ENCODE results near the gene CYB5R2.
"Not testable (repeated sequence)": the region's sequence is repeated elsewhere in the genome, so short reads cannot be mapped to it uniquely, and the experiment has no call there.

Gene CYB5R2

DNA sequence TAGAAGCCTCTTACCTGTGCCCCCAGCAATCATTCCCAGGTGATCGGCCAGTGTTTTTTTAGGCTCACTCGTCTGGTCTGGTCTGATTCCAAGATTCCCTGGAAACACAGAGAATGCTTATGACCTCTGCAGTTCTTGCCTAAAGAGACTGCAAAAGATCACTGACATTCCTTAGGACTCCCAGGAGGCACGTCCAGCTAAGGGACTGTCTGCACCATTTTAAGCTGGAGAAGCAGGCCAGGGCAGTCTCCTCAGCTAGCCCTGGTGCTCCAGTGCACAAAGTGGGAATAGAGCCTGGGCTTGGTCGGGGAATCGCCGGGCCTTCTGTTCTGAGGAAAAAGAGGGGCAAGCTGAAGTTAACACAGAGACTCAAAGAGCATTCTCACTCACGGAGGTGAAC is 4.8 kb downstream of the CYB5R2 start:
- no peak for DNase-seq

DNA sequence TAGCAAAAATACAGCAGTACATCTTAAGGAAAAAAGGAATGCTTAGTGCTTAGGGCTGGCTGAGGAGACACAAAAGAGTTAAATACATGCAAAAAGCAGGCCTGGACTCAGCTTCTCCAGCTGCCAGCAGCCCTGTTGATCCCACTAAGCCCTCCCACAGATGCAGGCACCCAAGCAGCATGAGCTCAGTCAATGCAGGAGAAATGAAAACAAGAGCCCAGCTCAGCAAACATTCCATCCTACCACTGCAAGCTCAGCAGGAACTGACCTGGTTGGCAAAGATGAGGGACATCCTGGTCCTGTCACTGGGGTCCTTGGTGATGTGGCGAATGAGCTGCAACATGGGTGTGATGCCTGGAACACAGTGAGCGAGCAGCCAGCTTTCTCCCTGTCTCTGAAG is 5.8 kb downstream of the CYB5R2 start:
- DNase-seq = no peak

DNA sequence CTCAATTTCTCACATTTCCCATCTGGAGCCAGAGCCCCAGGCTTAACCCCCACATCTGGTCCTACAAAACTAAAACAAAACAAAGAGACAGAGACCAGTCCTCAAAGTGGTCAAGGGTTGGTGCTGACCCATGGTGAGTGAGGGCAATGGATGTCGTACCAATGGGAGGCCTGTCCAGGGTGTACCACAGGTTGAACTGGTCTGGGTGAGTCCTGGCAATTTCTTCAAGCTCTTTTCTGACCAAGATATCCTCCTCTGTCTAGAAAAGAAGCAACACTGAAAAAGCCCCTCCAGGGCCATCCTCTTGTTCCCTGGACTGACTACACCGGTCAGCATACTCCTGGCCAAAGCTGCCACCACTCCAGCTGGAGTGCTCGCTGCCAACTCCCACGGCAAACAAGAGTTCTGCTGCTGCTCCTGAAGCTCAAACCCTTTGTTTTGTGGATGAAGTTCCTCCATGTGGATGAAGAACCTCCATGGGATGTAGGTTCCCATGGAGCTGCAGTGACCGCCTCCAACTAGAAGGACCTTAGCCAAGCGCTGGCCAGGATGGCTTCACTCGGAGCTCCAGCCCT is 6.9 kb downstream of the CYB5R2 start:
- DNase-seq = no peak

DNA sequence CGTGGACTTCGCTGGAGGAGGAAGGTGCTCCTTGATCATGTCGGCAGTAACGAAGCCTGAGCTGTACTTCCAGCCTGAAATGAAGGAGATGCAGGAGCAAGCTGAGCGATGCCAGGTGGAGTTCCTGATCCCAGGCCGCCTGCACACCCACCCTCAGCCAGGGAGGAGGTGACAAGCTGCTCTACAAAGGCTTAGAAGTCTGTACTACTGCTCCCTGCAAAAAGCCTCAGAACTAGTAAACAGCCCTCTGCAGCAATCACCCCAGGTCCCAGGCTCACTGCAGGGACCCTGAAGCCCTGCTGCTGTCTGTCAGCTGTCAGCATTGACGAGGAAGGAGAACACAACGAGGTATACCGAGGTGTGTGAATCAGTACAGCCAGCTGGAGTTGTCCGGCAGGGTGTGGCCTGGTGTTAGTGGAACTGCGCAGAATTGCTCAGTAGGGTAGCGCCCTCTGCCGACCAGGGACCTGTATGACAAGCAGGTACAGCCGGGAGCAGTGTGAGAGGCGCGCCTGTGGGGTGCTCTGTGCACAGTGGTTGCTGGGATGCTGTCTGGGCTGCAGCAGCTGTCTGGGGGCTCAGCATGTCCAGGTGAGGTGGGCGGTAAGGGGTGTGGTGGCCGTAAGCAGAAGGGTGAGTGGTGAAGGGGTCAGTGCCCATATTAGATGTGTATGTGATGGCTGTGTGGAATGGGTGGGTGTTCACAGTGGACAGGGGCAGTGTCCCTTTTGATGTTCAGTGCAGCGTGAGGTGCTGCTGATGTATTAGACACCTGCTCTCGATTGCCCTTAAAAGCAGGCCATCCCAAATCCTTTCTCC is 7.6 kb downstream of the CYB5R2 start:
- peak; percentile 19 to 36 (median 25) for DNase-seq

DNA sequence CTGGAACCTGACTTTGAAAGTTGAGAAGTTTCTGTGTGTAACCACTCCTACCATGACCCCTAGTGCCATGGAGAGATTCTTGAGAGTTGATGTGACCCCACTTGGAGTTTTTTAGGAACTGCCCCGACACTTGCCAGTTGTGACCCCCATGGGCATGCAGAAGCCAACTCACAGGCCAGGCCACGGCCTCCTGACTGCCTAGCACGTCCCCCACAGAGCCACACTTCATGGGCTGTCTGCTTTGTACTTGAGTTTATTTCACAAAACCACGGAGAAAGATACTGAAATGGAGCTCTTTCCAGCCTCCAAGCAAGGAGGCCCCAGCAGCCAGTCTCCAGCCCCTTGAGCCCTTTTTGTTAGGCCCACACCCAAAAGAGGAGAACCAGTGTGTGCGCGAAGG is 8.4 kb downstream of the CYB5R2 start:
- no peak for DNase-seq

DNA sequence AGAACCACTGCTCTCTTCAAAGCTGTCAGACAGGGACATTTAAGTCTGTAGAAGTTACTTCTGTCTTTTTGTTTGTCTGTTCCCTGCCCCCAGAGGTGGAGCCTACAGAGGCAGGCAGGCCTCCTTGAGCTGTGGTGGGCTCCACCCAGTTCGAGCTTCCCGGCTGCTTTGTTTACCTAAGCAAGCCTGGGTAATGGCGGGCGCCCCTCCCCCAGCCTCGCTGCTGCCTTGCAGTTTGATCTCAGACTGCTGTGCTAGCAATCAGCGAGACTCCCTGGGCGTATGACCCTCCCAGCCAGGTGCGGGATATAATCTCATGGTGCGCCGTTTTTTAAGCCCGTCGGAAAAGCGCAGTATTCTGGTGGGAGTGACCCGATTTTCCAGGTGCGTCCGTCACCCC is 9.8 kb downstream of the CYB5R2 start:
- not testable (repeated sequence) for DNase-seq

- DNase-seq = no peak
Observed at GRCh38 chr11:7657306-7658025, 15.8 kb downstream of the CYB5R2 start.

- no peak for DNase-seq
Observed at GRCh38 chr11:7656704-7657103, 16.6 kb downstream of the CYB5R2 start.

GRCh38 chr11:7655253-7656217 is 17.8 kb downstream of the CYB5R2 start:
- DNase-seq = no peak

DNA sequence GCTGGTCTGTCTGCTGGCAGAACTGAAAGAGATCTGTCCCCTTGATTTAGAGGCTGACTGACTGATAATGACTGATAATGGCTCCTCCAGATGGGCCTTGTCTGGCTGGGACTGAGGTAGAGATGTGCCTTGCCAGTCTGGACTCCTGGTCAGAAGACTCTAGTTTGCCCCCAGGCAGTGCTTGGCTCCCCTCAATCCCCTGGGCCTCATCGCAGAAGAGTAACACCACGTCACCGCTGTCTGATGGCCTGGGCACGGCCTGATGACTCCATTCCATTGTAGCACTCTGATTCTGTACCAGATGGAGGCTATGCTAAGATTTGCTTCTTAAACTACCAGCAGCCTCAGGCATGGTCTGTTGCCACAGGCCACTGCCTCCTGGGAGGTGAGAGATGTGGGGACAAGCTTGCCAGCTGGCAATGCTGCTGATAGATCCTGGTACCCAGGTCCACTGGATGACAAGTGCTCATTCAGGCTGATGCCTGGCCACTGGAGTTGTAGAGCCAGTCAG is 19.1 kb downstream of the CYB5R2 start:
- no peak for DNase-seq

- no peak for DNase-seq
Observed at GRCh38 chr11:7651700-7652099, 21.6 kb downstream of the CYB5R2 start.

DNA sequence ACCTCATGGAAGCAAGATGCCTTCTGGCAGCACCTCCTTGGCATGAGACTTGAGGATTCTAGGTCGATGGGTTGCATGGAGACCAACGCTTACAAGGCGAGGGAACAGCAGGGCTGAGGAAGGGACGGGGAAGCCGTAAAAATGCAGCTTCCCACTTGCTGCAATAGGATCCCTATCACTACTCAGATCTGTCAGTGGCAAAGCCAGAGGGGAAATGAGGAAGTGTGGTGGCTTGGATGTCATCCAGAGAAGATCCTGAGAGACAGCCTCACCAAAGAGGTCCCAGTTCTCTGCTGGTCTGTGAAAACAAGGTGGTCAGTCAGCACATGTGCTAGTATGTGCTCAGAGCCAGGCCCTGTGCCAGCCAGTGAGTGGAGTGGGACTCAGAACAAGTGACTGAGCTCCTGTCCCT is 22.2 kb downstream of the CYB5R2 start:
- no peak for DNase-seq

DNA sequence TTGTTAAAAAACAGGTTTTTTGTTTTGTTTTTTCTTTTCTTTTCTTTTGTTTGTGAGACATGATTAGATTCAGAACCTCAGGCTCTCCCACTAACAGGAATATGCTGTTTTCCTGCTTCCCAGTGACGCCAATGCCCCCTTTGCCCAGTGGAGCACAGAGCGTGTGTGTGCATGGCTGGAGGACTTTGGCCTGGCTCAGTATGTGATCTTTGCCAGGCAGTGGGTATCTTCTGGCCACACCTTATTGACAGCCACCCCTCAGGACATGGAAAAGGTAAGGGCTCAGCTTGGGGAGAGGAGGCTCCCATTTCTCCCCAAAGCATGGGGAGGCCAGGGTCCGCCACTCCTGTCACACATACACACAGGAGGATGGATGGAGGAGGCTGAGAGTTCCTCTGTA is 25.0 kb downstream of the CYB5R2 start:
- no peak for DNase-seq

DNA sequence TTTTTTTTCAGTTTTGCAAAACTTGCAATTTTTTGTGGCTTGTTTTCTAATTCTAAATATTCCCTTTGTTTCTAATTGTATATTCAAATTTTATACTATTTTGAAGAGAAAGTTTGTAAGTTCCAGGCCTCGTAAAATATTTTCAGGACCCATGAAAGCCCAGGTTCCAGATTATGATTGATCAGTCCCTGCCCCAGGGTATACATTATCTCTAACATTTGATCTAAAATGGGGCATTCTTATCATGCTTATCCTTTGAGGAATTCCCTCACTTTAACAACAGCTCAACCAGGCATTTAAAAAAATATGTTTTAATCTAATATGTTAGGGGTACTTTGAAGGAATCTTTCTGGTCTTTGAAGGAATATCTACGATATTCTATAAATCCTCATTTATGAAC is 26.4 kb downstream of the CYB5R2 start:
- no peak for DNase-seq

DNA sequence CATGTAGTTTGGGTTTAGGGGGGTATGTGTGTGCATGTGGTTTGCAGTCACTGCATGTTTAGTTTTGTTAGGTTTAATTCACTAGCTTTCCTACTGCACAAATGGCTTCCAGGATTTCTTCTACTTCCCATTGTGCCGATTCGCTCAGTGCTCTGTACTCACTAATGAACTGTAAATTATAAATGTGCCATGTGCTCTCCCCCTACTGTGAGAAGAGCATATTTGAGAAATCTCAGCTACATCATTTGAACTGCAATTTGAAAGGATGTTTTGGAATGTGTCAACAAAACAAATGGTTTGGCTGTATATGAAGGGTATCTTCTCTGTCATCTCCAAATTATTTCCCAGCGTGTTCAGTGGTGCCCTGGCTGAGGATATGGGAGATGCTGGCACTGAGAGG is 28.1 kb downstream of the CYB5R2 start:
- no peak for DNase-seq

GRCh38 chr11:7643314-7643713 is 30.0 kb downstream of the CYB5R2 start:
- no peak for DNase-seq

GRCh38 chr11:7642747-7643146 is 30.6 kb downstream of the CYB5R2 start:
- DNase-seq = no peak

DNA sequence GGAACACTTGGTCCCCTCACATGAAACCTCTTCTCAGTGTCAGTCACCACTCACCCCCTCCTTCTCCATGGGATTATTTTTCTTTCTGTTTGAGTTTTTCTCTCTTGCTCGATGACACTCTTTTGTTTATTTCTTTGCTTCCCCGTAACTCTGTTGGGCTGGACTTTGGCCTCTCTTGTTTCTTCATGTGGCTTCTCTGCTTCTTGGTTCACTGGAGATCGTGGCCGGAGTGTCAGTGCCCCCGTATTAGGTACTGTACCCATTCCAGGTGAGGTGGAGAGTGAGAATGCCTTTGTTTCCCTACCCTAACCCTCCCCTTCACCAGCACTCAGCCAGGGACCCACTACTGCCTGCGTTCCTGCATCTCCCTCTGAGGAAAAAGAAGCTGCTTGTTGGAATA is 32.5 kb downstream of the CYB5R2 start:
- no peak for DNase-seq

- no peak for DNase-seq
Observed at GRCh38 chr11:7639643-7640025, 33.7 kb downstream of the CYB5R2 start.

DNA sequence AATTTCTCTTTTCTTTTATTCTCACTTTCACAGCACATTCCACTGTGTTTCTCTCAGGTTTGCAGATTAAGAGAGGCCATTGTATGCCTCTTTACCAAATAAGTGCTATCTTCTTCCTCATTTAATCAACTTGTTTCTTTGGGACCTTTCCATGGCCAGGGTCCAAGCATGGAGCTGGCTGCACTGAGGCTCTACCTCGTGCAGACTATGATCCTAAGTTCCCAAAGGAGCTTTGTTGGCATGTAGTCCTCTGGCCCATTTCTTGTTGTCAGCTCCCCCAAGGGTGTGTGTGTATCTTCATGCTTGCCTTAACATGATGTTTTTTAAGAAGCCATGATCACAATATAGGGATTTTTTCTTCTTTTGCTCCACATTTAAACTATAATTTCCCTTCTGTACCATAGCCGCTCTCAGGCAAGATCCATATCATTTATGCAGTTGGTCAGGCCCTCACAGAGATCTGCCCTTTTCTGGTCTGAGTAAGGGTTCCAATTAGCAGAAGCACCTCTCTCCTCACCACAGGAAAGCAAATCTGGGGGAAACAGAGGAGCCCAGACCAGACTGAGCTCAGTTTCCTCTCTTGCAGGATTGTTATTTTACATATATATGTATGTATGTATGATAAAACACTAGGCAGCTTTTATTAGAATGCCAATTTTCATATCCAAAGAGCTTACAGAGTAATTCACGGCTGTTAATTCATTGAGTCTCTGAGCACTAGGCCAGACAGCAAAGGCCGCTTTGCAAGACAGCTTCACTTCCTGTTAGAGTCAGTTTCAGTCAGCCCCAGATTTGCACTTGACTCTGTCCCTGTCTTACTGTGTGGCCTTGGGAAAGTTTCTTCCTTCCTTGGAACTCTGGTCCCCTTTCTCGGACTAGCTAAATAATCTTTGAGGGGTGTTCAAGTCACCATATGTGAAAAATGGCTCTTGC is 34.3 kb downstream of the CYB5R2 start:
- DNase-seq = no peak

DNA sequence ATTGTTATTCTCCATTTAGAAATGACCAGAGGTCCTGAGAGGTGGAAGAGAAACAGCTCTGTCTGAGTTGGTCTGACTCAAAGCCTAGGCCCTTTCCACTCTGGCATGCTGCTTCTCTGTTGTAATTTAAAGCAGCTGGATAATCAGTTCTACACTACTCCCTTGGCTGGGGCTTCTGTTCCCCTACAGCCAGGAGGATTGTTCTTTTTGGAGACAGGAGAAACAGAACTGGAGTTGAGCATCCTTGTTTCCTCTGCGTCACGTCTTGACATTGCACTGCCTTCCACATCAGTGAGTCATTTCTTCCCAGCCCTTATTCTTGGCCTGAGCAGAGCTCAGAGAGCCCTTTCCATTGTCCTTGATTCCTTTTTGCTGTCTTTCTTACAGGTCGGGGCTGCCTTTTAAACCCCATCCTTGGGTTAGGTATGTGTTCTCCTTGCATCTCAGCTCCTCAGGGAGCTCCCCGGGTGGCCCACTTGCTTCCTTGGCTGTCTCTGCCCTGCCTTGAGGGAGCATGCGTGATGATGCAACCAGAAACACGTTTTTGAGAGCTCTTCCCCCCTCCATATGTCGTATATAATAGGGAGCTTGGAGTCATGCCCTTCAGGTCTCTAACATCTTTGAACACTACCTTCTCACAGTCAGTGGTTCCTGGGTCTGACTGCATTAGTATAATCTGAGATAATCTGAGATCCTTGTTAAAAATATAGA is 35.7 kb downstream of the CYB5R2 start:
- no peak for DNase-seq

All from activated CD4-positive, CD25-positive, alpha-beta regulatory T cell (primary cell).